ENCODE results near the gene SRP9. TPM values are rescaled to one million over a fixed set of nuclear protein-coding genes. Genes with fewer than 3 reads are reported as not detected.

Gene SRP9
- polyA plus RNA-seq, 1 donor (not counting 4 experiments of a cell fraction or from before 2014, with no cell fraction given), result 441 TPM

GRCh38 chr1:225750420-225750819, 27.2 kb upstream of the SRP9 start:
- no peaks in the 10 kb centered on the region for H3K79me2 ChIP-seq (ENCODE audit: control insufficient read depth, insufficient read depth, low read length)
- dilution Hi-C loops (cut with MboI; ENCODE audit: extremely low pct_ligation_motif_present, low sequenced_read_pairs), result no loop called here
- H3K9ac ChIP-seq (ENCODE audit: control insufficient read depth, extremely low read depth, insufficient read depth, low read length), result no peak overlapping the region
- H3K4me3 ChIP-seq (ENCODE audit: control insufficient read depth in 2 of 3, extremely low read depth in 1 of 3, insufficient read depth in 2 of 3, low read depth in 1 of 3, low read length in 3 of 3), result no peak overlapping the region
- FAIRE-seq (no peak), DNase-seq (ENCODE audit: low read depth, low spot score) (no peak)
- H3K27ac ChIP-seq (ENCODE audit: control insufficient read depth, insufficient read depth, low read length), result no peak overlapping the region
- TF ChIP-seq CTCF (optimal IDR thresholded peaks at IDR 0.05 in 1 of 3, IDR thresholded peaks at IDR 0.05 in 1 of 3, conservative IDR thresholded peaks at IDR 0.05 in 1 of 3; ENCODE audit: extremely low read depth in 1 of 3, insufficient read depth in 2 of 3, low read length in 3 of 3) (no peak), EZH2 (IDR thresholded peaks at IDR 0.05; ENCODE audit: low read length) (no peak)
- H3K36me3 ChIP-seq (ENCODE audit: control insufficient read depth in 2 of 2, extremely low read depth in 1 of 2, insufficient read depth in 2 of 2, low read length in 2 of 2), result no peaks in the 10 kb centered on the region
- no peak overlapping the region for H3K4me2 ChIP-seq (ENCODE audit: control insufficient read depth, extremely low read depth, insufficient read depth, low read depth, low read length)
- no peaks in the 10 kb centered on the region for H4K20me1 ChIP-seq (ENCODE audit: control insufficient read depth, extremely low read depth, insufficient read depth, low read length)
- no peaks in the 10 kb centered on the region for H3K9me3 ChIP-seq (ENCODE audit: control insufficient read depth, low read depth, low read length)
- H3K27me3 ChIP-seq (ENCODE audit: control insufficient read depth, extremely low read depth, insufficient read depth, low read length), result no peaks in the 10 kb centered on the region
- peaks cover 2% of the 10 kb centered on the region for H3K9me1 ChIP-seq (ENCODE audit: control insufficient read depth, extremely low read depth, insufficient read depth, low read length)
- H2AFZ ChIP-seq (ENCODE audit: control insufficient read depth, low read length), result no peak overlapping the region
- H3K4me1 ChIP-seq (ENCODE audit: control insufficient read depth, extremely low read depth, insufficient read depth, low read length), result peaks cover 21% of the 10 kb centered on the region

GRCh38 chr1:225750875-225751824, 26.5 kb upstream of the SRP9 start:
- Histone ChIP-seq H3K36me3 (ENCODE audit: control insufficient read depth in 2 of 2, extremely low read depth in 1 of 2, insufficient read depth in 2 of 2, low read length in 2 of 2) (no peaks in the 10 kb centered on the region), H4K20me1 (ENCODE audit: control insufficient read depth, extremely low read depth, insufficient read depth, low read length) (no peaks in the 10 kb centered on the region), H3K27ac (ENCODE audit: control insufficient read depth, insufficient read depth, low read length) (no peak overlapping the region), H2AFZ (ENCODE audit: control insufficient read depth, low read length) (no peak overlapping the region), H3K4me3 (ENCODE audit: control insufficient read depth in 2 of 3, extremely low read depth in 1 of 3, insufficient read depth in 2 of 3, low read depth in 1 of 3, low read length in 3 of 3) (no peak overlapping the region), H3K9ac (ENCODE audit: control insufficient read depth, extremely low read depth, insufficient read depth, low read length) (no peak overlapping the region), H3K27me3 (ENCODE audit: control insufficient read depth, extremely low read depth, insufficient read depth, low read length) (no peaks in the 10 kb centered on the region), H3K9me1 (ENCODE audit: control insufficient read depth, extremely low read depth, insufficient read depth, low read length) (peaks cover 2% of the 10 kb centered on the region), H3K79me2 (ENCODE audit: control insufficient read depth, insufficient read depth, low read length) (no peaks in the 10 kb centered on the region), H3K9me3 (ENCODE audit: control insufficient read depth, low read depth, low read length) (no peaks in the 10 kb centered on the region), H3K4me1 (ENCODE audit: control insufficient read depth, extremely low read depth, insufficient read depth, low read length) (peaks cover 22% of the 10 kb centered on the region), H3K4me2 (ENCODE audit: control insufficient read depth, extremely low read depth, insufficient read depth, low read depth, low read length) (no peak overlapping the region)
- TF ChIP-seq EZH2 (IDR thresholded peaks at IDR 0.05; ENCODE audit: low read length) (no peak), CTCF (optimal IDR thresholded peaks at IDR 0.05 in 1 of 3, IDR thresholded peaks at IDR 0.05 in 1 of 3, conservative IDR thresholded peaks at IDR 0.05 in 1 of 3; ENCODE audit: extremely low read depth in 1 of 3, insufficient read depth in 2 of 3, low read length in 3 of 3) (no peak)
- dilution Hi-C loops (cut with MboI; ENCODE audit: extremely low pct_ligation_motif_present, low sequenced_read_pairs), result no loop called here
- FAIRE-seq (no peak), DNase-seq (ENCODE audit: low read depth, low spot score) (no peak)
